ENCODE data around the gene UQCR11. TPM values are rescaled to one million over a fixed set of nuclear protein-coding genes. Genes with fewer than 3 reads are reported as not detected.

UQCR11 gene
- total and polyA plus RNA-seq, 2 of the 4 experiments (the other 2 are of a cell fraction): 29.2 to 177 TPM

DNA sequence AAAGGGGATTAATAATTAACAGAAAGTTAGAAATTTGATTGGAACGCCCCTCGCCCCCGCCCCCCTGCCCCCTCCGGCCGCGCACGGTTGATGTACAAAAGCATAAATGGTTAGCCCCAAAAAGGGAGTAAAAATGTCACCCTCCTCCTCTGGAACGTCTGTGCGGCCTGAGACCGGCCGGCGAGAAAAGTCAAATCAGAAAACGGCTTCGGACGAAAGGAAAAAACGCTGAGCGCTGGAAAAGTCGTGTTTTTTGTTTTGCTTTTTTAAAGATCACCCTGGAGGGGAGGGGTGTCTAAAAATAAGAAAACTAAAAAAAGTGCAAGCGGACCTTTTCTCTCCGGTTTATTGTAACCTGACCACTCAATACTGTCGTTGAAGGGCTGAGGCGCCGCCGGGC, 50.3 kb downstream of the UQCR11 start:
- no peak overlapping the region for H3K14ac ChIP-seq (replicated peaks; ENCODE audit: low read depth, low read length)
- in situ Hi-C loops (cut with MboI; ENCODE audit: low sequenced_read_pairs): no loop called here
- no peak overlapping the region for H2BK5ac ChIP-seq (ENCODE audit: low read depth, low read length, poor library complexity, severe bottlenecking)
- no peaks in the 10 kb centered on the region for H3K9me3 ChIP-seq (ENCODE audit: control insufficient read depth, insufficient read depth, low read length)
- CTCF ChIA-PET: no interaction called here
- H2AK5ac ChIP-seq (ENCODE audit: low read depth, low read length): no peak overlapping the region
- no peak overlapping the region for H2BK15ac ChIP-seq (ENCODE audit: low read depth, low read length)
- DNase-seq (no peak), ATAC-seq (ENCODE audit: low read depth) (no peak)
- WGBS, 2 experiments (ENCODE audit: extremely low coverage in 2 of 2, insufficient read length in 1 of 2): no CpG with 5 or more reads among the region's 24 CpGs
- H3K56ac ChIP-seq (ENCODE audit: extremely low read depth, insufficient read depth, low read length): no peak overlapping the region
- peaks cover 3% of the 10 kb centered on the region; the same call in 1 of the 2 replicates for H3K9me1 ChIP-seq (ENCODE audit: insufficient read depth, low read length)
- no peak overlapping the region for H2BK120ac ChIP-seq (ENCODE audit: low read depth, low read length)
- peaks cover 33% of the 10 kb centered on the region for H4K20me1 ChIP-seq (ENCODE audit: insufficient read depth, low read length)
- H3K4me3 ChIP-seq (ENCODE audit: insufficient read depth, low read depth, low read length): no peak overlapping the region
- H4K5ac ChIP-seq (ENCODE audit: low read depth, low read length): no peak overlapping the region
- H3K36me3 ChIP-seq (ENCODE audit: control insufficient read depth, insufficient read depth, low read length): peaks cover 24% of the 10 kb centered on the region
- no peak overlapping the region for H2AFZ ChIP-seq (replicated peaks; ENCODE audit: low read length, poor library complexity)
- TF ChIP-seq CEBPB (IDR thresholded peaks at IDR 0.05; ENCODE audit: low read depth, low read length): no peak
- TF ChIP-seq MXI1 (IDR thresholded peaks at IDR 0.05; ENCODE audit: borderline replicate concordance, low read depth, low read length): no peak
- no peak overlapping the region for H3K9ac ChIP-seq (ENCODE audit: low read depth, low read length)
- no TSS peak for BruUV-seq (replicated peaks)
- H2BK20ac ChIP-seq (ENCODE audit: low read depth, low read length): no peak overlapping the region
- dilution Hi-C loops (cut with HindIII; ENCODE audit: low sequenced_read_pairs, unreplicated experiment): no loop called here
- H4K8ac ChIP-seq (ENCODE audit: low read depth in 2 of 2, low read length in 2 of 2): no peak overlapping the region
- H3K4ac ChIP-seq (ENCODE audit: low read depth, low read length): no peak overlapping the region
- intact Hi-C loops (cut with micrococcal nuclease): no loop called here
- H2AK9ac ChIP-seq (replicated peaks; ENCODE audit: low read depth, low read length, poor library complexity): no peak overlapping the region
- no peak overlapping the region for H3K18ac ChIP-seq (ENCODE audit: low read depth, low read length)
- POLR2A ChIA-PET (ENCODE audit: unreplicated experiment): no interaction called here
- H3K79me1 ChIP-seq (ENCODE audit: low read depth in 1 of 2, low read length in 2 of 2): peaks cover 4 to 27% of the 10 kb centered on the region in 2 experiments; a peak in 2 of 4 replicates
- H4K91ac ChIP-seq (ENCODE audit: insufficient read depth, low read depth, low read length): no peak overlapping the region
- no peak overlapping the region for H3K27ac ChIP-seq (ENCODE audit: insufficient read depth, low read length)
- H3K27me3 ChIP-seq (ENCODE audit: control insufficient read depth, insufficient read depth, low read length): no peaks in the 10 kb centered on the region
- H3K4me2 ChIP-seq (ENCODE audit: low read depth, low read length): no peak overlapping the region
- no peak overlapping the region for H3K23ac ChIP-seq (ENCODE audit: low read depth, low read length)
- H3K4me1 ChIP-seq (ENCODE audit: control insufficient read depth, insufficient read depth, low read length): no peaks in the 10 kb centered on the region

Measured in IMR-90 (cell line).